ENCODE measurements around the gene TRPM4. TPM values are rescaled to one million over a fixed set of nuclear protein-coding genes. Genes with fewer than 3 reads are reported as not detected.

The TRPM4 gene
- polyA plus RNA-seq, 1 donor (not counting 4 experiments of a cell fraction or from before 2014, with no cell fraction given) = 16.1 TPM

GRCh38 chr19:49150944-49151243, 6.7 kb upstream of the TRPM4 start:
- dilution Hi-C loops (cut with MboI; ENCODE audit: extremely low pct_ligation_motif_present, low sequenced_read_pairs) = no loop called here
- Histone ChIP-seq H3K79me2 (ENCODE audit: control insufficient read depth, insufficient read depth, low read length) (no peaks in the 10 kb centered on the region), H3K9ac (ENCODE audit: control insufficient read depth, extremely low read depth, insufficient read depth, low read length) (peak overlapping the region; percentile 85), H3K27me3 (ENCODE audit: control insufficient read depth, extremely low read depth, insufficient read depth, low read length) (no peaks in the 10 kb centered on the region), H3K27ac (ENCODE audit: control insufficient read depth, insufficient read depth, low read length) (peak overlapping the region; percentile 13), H3K4me2 (ENCODE audit: control insufficient read depth, extremely low read depth, insufficient read depth, low read depth, low read length) (peak overlapping the region; percentile 99), H4K20me1 (ENCODE audit: control insufficient read depth, extremely low read depth, insufficient read depth, low read length) (no peaks in the 10 kb centered on the region), H3K4me3 (ENCODE audit: control insufficient read depth in 2 of 3, extremely low read depth in 1 of 3, insufficient read depth in 2 of 3, low read depth in 1 of 3, low read length in 3 of 3) (peak overlapping the region; percentile 47 to 94 (median 84)), H3K9me1 (ENCODE audit: control insufficient read depth, extremely low read depth, insufficient read depth, low read length) (no peaks in the 10 kb centered on the region), H2AFZ (ENCODE audit: control insufficient read depth, low read length) (no peak overlapping the region), H3K9me3 (ENCODE audit: control insufficient read depth, low read depth, low read length) (no peaks in the 10 kb centered on the region), H3K36me3 (ENCODE audit: control insufficient read depth in 2 of 2, extremely low read depth in 1 of 2, insufficient read depth in 2 of 2, low read length in 2 of 2) (no peaks in the 10 kb centered on the region), H3K4me1 (ENCODE audit: control insufficient read depth, extremely low read depth, insufficient read depth, low read length) (peaks cover 22% of the 10 kb centered on the region)
- TF ChIP-seq, protein P1, sequence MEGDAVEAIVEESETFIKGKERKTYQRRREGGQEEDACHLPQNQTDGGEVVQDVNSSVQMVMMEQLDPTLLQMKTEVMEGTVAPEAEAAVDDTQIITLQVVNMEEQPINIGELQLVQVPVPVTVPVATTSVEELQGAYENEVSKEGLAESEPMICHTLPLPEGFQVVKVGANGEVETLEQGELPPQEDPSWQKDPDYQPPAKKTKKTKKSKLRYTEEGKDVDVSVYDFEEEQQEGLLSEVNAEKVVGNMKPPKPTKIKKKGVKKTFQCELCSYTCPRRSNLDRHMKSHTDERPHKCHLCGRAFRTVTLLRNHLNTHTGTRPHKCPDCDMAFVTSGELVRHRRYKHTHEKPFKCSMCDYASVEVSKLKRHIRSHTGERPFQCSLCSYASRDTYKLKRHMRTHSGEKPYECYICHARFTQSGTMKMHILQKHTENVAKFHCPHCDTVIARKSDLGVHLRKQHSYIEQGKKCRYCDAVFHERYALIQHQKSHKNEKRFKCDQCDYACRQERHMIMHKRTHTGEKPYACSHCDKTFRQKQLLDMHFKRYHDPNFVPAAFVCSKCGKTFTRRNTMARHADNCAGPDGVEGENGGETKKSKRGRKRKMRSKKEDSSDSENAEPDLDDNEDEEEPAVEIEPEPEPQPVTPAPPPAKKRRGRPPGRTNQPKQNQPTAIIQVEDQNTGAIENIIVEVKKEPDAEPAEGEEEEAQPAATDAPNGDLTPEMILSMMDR (optimal IDR thresholded peaks at IDR 0.05 in 1 of 3, IDR thresholded peaks at IDR 0.05 in 1 of 3, conservative IDR thresholded peaks at IDR 0.05 in 1 of 3; ENCODE audit: extremely low read depth in 1 of 3, insufficient read depth in 2 of 3, low read length in 3 of 3) = no peak
- TF ChIP-seq EZH2 (IDR thresholded peaks at IDR 0.05; ENCODE audit: low read length) = no peak
- FAIRE-seq (no peak), DNase-seq (ENCODE audit: low read depth, low spot score) (no peak)

GRCh38 chr19:49151267-49152118, 6.1 kb upstream of the TRPM4 start:
- H2AFZ ChIP-seq (ENCODE audit: control insufficient read depth, low read length) = no peak overlapping the region
- H3K36me3 ChIP-seq (ENCODE audit: control insufficient read depth in 2 of 2, extremely low read depth in 1 of 2, insufficient read depth in 2 of 2, low read length in 2 of 2) = no peaks in the 10 kb centered on the region
- peak; percentile 60 for FAIRE-seq
- TF ChIP-seq, protein P1 (optimal IDR thresholded peaks at IDR 0.05 in 1 of 3, IDR thresholded peaks at IDR 0.05 in 1 of 3, conservative IDR thresholded peaks at IDR 0.05 in 1 of 3; ENCODE audit: extremely low read depth in 1 of 3, insufficient read depth in 2 of 3, low read length in 3 of 3) = no peak
- TF ChIP-seq EZH2 (IDR thresholded peaks at IDR 0.05; ENCODE audit: low read length) = no peak
- no peaks in the 10 kb centered on the region for H3K9me3 ChIP-seq (ENCODE audit: control insufficient read depth, low read depth, low read length)
- H3K27ac ChIP-seq (ENCODE audit: control insufficient read depth, insufficient read depth, low read length) = peak overlapping the region; percentile 13
- peak overlapping the region; percentile 99 for H3K4me2 ChIP-seq (ENCODE audit: control insufficient read depth, extremely low read depth, insufficient read depth, low read depth, low read length)
- dilution Hi-C loops (cut with MboI; ENCODE audit: extremely low pct_ligation_motif_present, low sequenced_read_pairs) = no loop called here
- peak; percentile 84 for DNase-seq (ENCODE audit: low read depth, low spot score)
- no peaks in the 10 kb centered on the region for H4K20me1 ChIP-seq (ENCODE audit: control insufficient read depth, extremely low read depth, insufficient read depth, low read length)
- H3K9ac ChIP-seq (ENCODE audit: control insufficient read depth, extremely low read depth, insufficient read depth, low read length) = no peak overlapping the region
- no peaks in the 10 kb centered on the region for H3K27me3 ChIP-seq (ENCODE audit: control insufficient read depth, extremely low read depth, insufficient read depth, low read length)
- H3K4me1 ChIP-seq (ENCODE audit: control insufficient read depth, extremely low read depth, insufficient read depth, low read length) = peaks cover 22% of the 10 kb centered on the region
- no peaks in the 10 kb centered on the region for H3K79me2 ChIP-seq (ENCODE audit: control insufficient read depth, insufficient read depth, low read length)
- H3K9me1 ChIP-seq (ENCODE audit: control insufficient read depth, extremely low read depth, insufficient read depth, low read length) = no peaks in the 10 kb centered on the region
- peak overlapping the region in 2 of 3 experiments; percentile 44 to 84 for H3K4me3 ChIP-seq (ENCODE audit: control insufficient read depth in 2 of 3, extremely low read depth in 1 of 3, insufficient read depth in 2 of 3, low read depth in 1 of 3, low read length in 3 of 3)
